Mesothelial cell of epicardium (in vitro differentiated cells): Measurements from ENCODE around the gene SORL1. TPM values are rescaled to one million over a fixed set of nuclear protein-coding genes. Genes with fewer than 3 reads are reported as not detected.

Experiments
- DNase-seq, 2 experiments: peaks; one replicate each; pipeline ENCODE4 v3.0.0; 2021; ENCODE audit warnings: low spot score in 2 of 2; ENCODE audit not compliant: unreplicated experiment in 2 of 2
- H3K27ac Mint-ChIP-seq: 2 replicates; pipeline ENCODE4 v1.8.0; 2021; ENCODE audit warnings: mixed read lengths
- H3K27me3 Mint-ChIP-seq: 2 replicates; pipeline ENCODE4 v1.8.0; 2021; ENCODE audit warnings: low read depth, mixed read lengths
- H3K36me3 Mint-ChIP-seq: 2 replicates; pipeline ENCODE4 v1.8.0; 2021; ENCODE audit warnings: mixed read lengths
- H3K4me1 Mint-ChIP-seq: 2 replicates; pipeline ENCODE4 v1.8.0; 2021; ENCODE audit warnings: mixed read lengths
- H3K4me3 Mint-ChIP-seq: 2 replicates; pipeline ENCODE4 v1.8.0; 2021; ENCODE audit warnings: mild to moderate bottlenecking, moderate library complexity, mixed read lengths
- H3K9me3 Mint-ChIP-seq: 2 replicates; pipeline ENCODE4 v1.8.0; 2021; ENCODE audit warnings: mixed read lengths
- CTCF ChIP-seq: fragments of 200-600 bp; sonication (generic); IDR thresholded peaks from one replicate; pipeline ENCODE4 v1.5.0; 2021; ENCODE audit warnings: antibody characterized with exemption; ENCODE audit not compliant: unreplicated experiment
- total RNA-seq: library from RNA; stranded (reverse); gene quantifications from 3 replicates; pipeline ENCODE4 v1.2.1, GENCODE V29; 2021

Gene SORL1
- total RNA-seq, 1 donor from 2014 or later: 32.8 TPM

GRCh38 chr11:121540627-121541026, 88.5 kb downstream of the SORL1 start:
- Mint-ChIP-seq H3K9me3 (no peaks in the 10 kb centered on the region), H3K27me3 (no peaks in the 10 kb centered on the region), H3K4me3 (no peak overlapping the region), H3K36me3 (peaks cover 8% of the 10 kb centered on the region), H3K4me1 (no peaks in the 10 kb centered on the region), H3K27ac (no peak overlapping the region)
- no peak for DNase-seq
- TF ChIP-seq CTCF: no peak

GRCh38 chr11:121543836-121544380, 91.8 kb downstream of the SORL1 start:
- DNase-seq: no peak
- TF ChIP-seq CTCF: no peak
- H3K27ac Mint-ChIP-seq: no peak overlapping the region
- H3K4me1 Mint-ChIP-seq: no peaks in the 10 kb centered on the region
- no peaks in the 10 kb centered on the region for H3K9me3 Mint-ChIP-seq
- H3K36me3 Mint-ChIP-seq: peaks cover 16% of the 10 kb centered on the region
- no peak overlapping the region for H3K4me3 Mint-ChIP-seq
- H3K27me3 Mint-ChIP-seq: no peaks in the 10 kb centered on the region

- Mint-ChIP-seq H3K27me3 (no peaks in the 10 kb centered on the region), H3K27ac (no peak overlapping the region), H3K4me1 (no peaks in the 10 kb centered on the region), H3K4me3 (no peak overlapping the region), H3K9me3 (no peaks in the 10 kb centered on the region), H3K36me3 (peaks cover 16% of the 10 kb centered on the region)
- TF ChIP-seq CTCF: no peak
- no peak for DNase-seq
Measured at GRCh38 chr11:121544956-121545355, 92.8 kb downstream of the SORL1 start.

- DNase-seq: no peak
- Mint-ChIP-seq H3K4me1 (no peaks in the 10 kb centered on the region), H3K27me3 (no peaks in the 10 kb centered on the region), H3K27ac (no peak overlapping the region), H3K36me3 (peaks cover 16% of the 10 kb centered on the region), H3K4me3 (no peak overlapping the region), H3K9me3 (no peaks in the 10 kb centered on the region)
- no peak for TF ChIP-seq CTCF
Measured at GRCh38 chr11:121547574-121547973, 95.5 kb downstream of the SORL1 start.

- no peaks in the 10 kb centered on the region for H3K4me1 Mint-ChIP-seq
- no peaks in the 10 kb centered on the region for H3K27me3 Mint-ChIP-seq
- H3K27ac Mint-ChIP-seq: no peak overlapping the region
- H3K4me3 Mint-ChIP-seq: no peak overlapping the region
- no peak for DNase-seq
- TF ChIP-seq CTCF: no peak
- peaks cover 11% of the 10 kb centered on the region for H3K36me3 Mint-ChIP-seq
- H3K9me3 Mint-ChIP-seq: no peaks in the 10 kb centered on the region
Measured at GRCh38 chr11:121550247-121551030, 98.3 kb downstream of the SORL1 start.
